ENCODE measurements around the gene MMP24OS. TPM values are rescaled to one million over a fixed set of nuclear protein-coding genes. Genes with fewer than 3 reads are reported as not detected.

The MMP24OS gene
- total and polyA plus RNA-seq, 2 donors (not counting 3 experiments of a cell fraction or from before 2014, with no cell fraction given), result 35.1 to 55.6 TPM

DNA sequence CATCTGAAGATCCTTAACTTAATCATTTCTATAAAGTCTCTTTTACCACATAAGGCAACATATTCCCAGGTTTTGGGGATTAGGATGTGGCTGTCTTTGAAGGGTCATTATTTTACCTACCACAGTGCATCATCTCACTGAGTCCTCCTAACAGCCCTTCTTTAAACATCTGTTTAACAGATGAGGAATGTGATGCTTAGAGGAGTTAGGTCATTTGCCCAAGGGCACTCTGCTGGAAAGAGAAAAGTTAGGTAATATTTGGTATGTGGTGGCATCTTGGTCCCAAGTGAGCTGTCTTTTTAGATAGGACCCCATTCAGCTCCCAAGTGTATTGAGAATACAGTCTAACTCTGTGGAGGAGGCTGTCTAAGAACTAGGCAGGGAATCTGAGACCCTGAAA is 40.4 kb downstream of the MMP24OS start:
- dilution Hi-C loops (cut with MboI; ENCODE audit: extremely low pct_ligation_motif_present, low sequenced_read_pairs), result no loop called here
- no TSS peak for BruUV-seq (replicated peaks)

DNA sequence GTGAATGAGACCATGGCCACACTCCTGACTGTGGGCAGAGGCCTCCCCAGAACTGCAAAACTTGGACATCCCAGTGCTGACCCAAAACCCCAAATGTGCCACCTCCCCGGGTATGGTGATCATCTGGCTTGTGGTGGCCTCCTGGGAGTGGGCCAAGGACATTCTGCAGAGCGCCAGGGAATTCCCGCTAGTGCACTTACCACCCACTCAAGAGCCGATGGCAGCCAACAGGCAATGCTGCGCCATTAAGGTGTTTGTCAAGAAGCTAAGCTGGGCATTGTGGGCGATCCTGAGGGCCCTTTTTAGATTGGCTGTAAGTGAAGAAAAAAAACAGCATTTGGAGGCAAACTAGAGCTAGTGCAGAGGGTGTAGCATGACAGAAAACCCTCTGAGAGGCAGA is 42.0 kb downstream of the MMP24OS start:
- Histone ChIP-seq H2AFZ (ENCODE audit: low read depth, low read length) (no peak overlapping the region), H3K9ac (replicated peaks; ENCODE audit: extremely low read depth, insufficient read depth, low read length) (no peak overlapping the region), H4K20me1 (replicated peaks; ENCODE audit: control insufficient read depth, extremely low read depth, insufficient read depth, low read length) (no peaks in the 10 kb centered on the region), H3K79me2 (ENCODE audit: control insufficient read depth, insufficient read depth, low read length) (no peaks in the 10 kb centered on the region), H3K4me3 (replicated peaks in 1 of 3; ENCODE audit: insufficient read depth in 1 of 3, low read depth in 1 of 3, low read length in 3 of 3) (no peak overlapping the region), H3K27me3 (ENCODE audit: control insufficient read depth in 2 of 2, insufficient read depth in 2 of 2, low read length in 2 of 2) (peaks cover 15 to 33% of the 10 kb centered on the region in 2 experiments), H3K36me3 (ENCODE audit: control insufficient read depth in 2 of 2, extremely low read depth in 1 of 2, insufficient read depth in 2 of 2, low read length in 2 of 2) (no peaks in the 10 kb centered on the region), H3K4me1 (ENCODE audit: control insufficient read depth, extremely low read depth, insufficient read depth, low read length) (no peaks in the 10 kb centered on the region), H3K27ac (ENCODE audit: insufficient read depth, low read depth, low read length) (no peak overlapping the region), H3K9me1 (replicated peaks; ENCODE audit: control insufficient read depth, extremely low read depth, insufficient read depth, low read length) (no peaks in the 10 kb centered on the region), H3K9me3 (replicated peaks; ENCODE audit: control insufficient read depth, insufficient read depth, low read length) (no peaks in the 10 kb centered on the region), H3K4me2 (ENCODE audit: insufficient read depth, low read length) (no peak overlapping the region)
- FAIRE-seq (no peak), DNase-seq (ENCODE audit: low read depth, low spot score) (no peak)
- BruUV-seq (replicated peaks), result no TSS peak
- POLR2A ChIA-PET, result no interaction called here
- dilution Hi-C loops (cut with MboI; ENCODE audit: extremely low pct_ligation_motif_present, low sequenced_read_pairs) (no loop called here), intact Hi-C loops (cut with micrococcal nuclease) (no loop called here)
- CTCF ChIA-PET, result no interaction called here
- TF ChIP-seq GATA2 (IDR thresholded peaks at IDR 0.05; ENCODE audit: insufficient read depth, insufficient read length, low read depth, low read length) (no peak), FOS (IDR thresholded peaks at IDR 0.05; ENCODE audit: borderline replicate concordance, insufficient read depth, low read length) (no peak), EZH2 (IDR thresholded peaks at IDR 0.05; ENCODE audit: borderline replicate concordance, low read depth, low read length, severe bottlenecking) (no peak), JUN (IDR thresholded peaks at IDR 0.05; ENCODE audit: borderline replicate concordance, insufficient read depth, insufficient read length, low read depth) (no peak), POLR2AphosphoS5 (IDR thresholded peaks at IDR 0.05; ENCODE audit: insufficient read depth, low read depth, low read length) (no peak), MYC (IDR thresholded peaks at IDR 0.05; ENCODE audit: low read depth, low read length) (no peak), POLR2A (IDR thresholded peaks at IDR 0.05; ENCODE audit: low read depth, low read length) (no peak)
- TF ChIP-seq, protein P1, sequence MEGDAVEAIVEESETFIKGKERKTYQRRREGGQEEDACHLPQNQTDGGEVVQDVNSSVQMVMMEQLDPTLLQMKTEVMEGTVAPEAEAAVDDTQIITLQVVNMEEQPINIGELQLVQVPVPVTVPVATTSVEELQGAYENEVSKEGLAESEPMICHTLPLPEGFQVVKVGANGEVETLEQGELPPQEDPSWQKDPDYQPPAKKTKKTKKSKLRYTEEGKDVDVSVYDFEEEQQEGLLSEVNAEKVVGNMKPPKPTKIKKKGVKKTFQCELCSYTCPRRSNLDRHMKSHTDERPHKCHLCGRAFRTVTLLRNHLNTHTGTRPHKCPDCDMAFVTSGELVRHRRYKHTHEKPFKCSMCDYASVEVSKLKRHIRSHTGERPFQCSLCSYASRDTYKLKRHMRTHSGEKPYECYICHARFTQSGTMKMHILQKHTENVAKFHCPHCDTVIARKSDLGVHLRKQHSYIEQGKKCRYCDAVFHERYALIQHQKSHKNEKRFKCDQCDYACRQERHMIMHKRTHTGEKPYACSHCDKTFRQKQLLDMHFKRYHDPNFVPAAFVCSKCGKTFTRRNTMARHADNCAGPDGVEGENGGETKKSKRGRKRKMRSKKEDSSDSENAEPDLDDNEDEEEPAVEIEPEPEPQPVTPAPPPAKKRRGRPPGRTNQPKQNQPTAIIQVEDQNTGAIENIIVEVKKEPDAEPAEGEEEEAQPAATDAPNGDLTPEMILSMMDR (IDR thresholded peaks at IDR 0.05; ENCODE audit: extremely low read depth in 1 of 2, insufficient read depth in 1 of 2, low read depth in 1 of 2, low read length in 2 of 2), result no peak
- TF ChIP-seq, protein P2, sequence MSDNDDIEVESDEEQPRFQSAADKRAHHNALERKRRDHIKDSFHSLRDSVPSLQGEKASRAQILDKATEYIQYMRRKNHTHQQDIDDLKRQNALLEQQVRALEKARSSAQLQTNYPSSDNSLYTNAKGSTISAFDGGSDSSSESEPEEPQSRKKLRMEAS (IDR thresholded peaks at IDR 0.05; ENCODE audit: insufficient read depth, insufficient read length), result no peak

More for the DNA sequence above, 40.4 kb downstream of the MMP24OS start:
- H3K4me1 ChIP-seq (ENCODE audit: control insufficient read depth, extremely low read depth, insufficient read depth, low read length), result no peaks in the 10 kb centered on the region
- H3K4me3 ChIP-seq (replicated peaks in 1 of 3; ENCODE audit: insufficient read depth in 1 of 3, low read depth in 1 of 3, low read length in 3 of 3), result no peak overlapping the region
- no peaks in the 10 kb centered on the region for H3K79me2 ChIP-seq (ENCODE audit: control insufficient read depth, insufficient read depth, low read length)
- H2AFZ ChIP-seq (ENCODE audit: low read depth, low read length), result no peak overlapping the region
- peaks cover 15 to 37% of the 10 kb centered on the region in 2 experiments for H3K27me3 ChIP-seq (ENCODE audit: control insufficient read depth in 2 of 2, insufficient read depth in 2 of 2, low read length in 2 of 2)
- no peak overlapping the region for H3K27ac ChIP-seq (ENCODE audit: insufficient read depth, low read depth, low read length)
- no peaks in the 10 kb centered on the region for H3K9me3 ChIP-seq (replicated peaks; ENCODE audit: control insufficient read depth, insufficient read depth, low read length)
- DNase-seq (ENCODE audit: low read depth, low spot score) (no peak), FAIRE-seq (no peak)
- no peak overlapping the region for H3K4me2 ChIP-seq (ENCODE audit: insufficient read depth, low read length)
- TF ChIP-seq POLR2AphosphoS5 (IDR thresholded peaks at IDR 0.05; ENCODE audit: insufficient read depth, low read depth, low read length), result no peak
- TF ChIP-seq POLR2A (IDR thresholded peaks at IDR 0.05; ENCODE audit: low read depth, low read length), result no peak
- TF ChIP-seq, protein P1 (IDR thresholded peaks at IDR 0.05; ENCODE audit: extremely low read depth in 1 of 2, insufficient read depth in 1 of 2, low read depth in 1 of 2, low read length in 2 of 2), result no peak
- no peak for TF ChIP-seq EZH2 (IDR thresholded peaks at IDR 0.05; ENCODE audit: borderline replicate concordance, low read depth, low read length, severe bottlenecking)
- H3K9me1 ChIP-seq (replicated peaks; ENCODE audit: control insufficient read depth, extremely low read depth, insufficient read depth, low read length), result no peaks in the 10 kb centered on the region
- no peak overlapping the region for H3K9ac ChIP-seq (replicated peaks; ENCODE audit: extremely low read depth, insufficient read depth, low read length)
- ChIA-PET CTCF (interaction anchor here (0.7 kb wide), 1 partner anchor 1304 kb away, joined by 3 read pairs; no protein-coding TSS in a partner anchor), POLR2A (no interaction called here)
- H3K36me3 ChIP-seq (ENCODE audit: control insufficient read depth in 2 of 2, extremely low read depth in 1 of 2, insufficient read depth in 2 of 2, low read length in 2 of 2), result no peaks in the 10 kb centered on the region
- intact Hi-C loops (cut with micrococcal nuclease), result no loop called here
- H4K20me1 ChIP-seq (replicated peaks; ENCODE audit: control insufficient read depth, extremely low read depth, insufficient read depth, low read length), result no peaks in the 10 kb centered on the region
